ENCODE measurements around the gene KCTD2. TPM values are rescaled to one million over a fixed set of nuclear protein-coding genes. Genes with fewer than 3 reads are reported as not detected.

KCTD2 gene
- total and polyA plus RNA-seq, 4 donors: 15.1 to 22.3 (median 19.4) TPM

DNA sequence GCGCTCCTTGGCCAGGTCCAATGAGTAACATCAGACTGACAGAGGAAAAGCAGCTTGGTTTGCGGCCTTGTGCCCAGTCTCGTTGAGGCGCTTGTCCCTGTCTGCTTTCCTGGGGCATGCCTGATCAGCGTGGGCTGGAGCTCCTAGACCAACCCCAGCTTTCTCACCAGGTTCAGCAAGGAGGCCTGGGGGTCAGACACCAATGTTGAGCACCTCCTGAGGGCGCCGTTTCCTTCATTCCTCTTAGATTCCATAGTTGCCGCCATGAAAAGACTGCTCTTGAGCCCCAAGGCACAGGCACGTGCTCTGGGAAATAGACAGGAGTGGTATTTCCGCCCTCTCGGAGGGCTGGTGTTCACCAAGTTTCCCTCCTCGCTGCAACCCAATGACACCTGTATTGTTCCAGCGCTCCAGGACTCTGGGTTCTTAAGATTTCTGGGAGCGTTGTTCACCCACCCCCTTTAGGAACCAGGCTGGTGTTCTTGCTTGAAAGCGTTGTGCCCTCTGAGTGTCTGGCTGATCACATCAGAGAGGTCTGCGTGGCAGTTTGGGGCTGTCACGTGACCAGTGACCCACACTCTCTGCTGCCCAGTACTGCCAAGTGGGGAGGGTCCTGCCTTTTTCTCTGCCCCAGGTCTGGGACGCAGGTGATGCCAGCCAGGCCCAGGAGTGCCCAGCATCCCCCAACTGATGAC is 18.0 kb downstream of the KCTD2 start:
- no peaks in the 10 kb centered on the region for H3K27me3 ChIP-seq (ENCODE audit: control insufficient read depth in 3 of 3, insufficient read depth in 3 of 3, low read length in 2 of 3)
- no peak overlapping the region for H3K9ac ChIP-seq (ENCODE audit: insufficient read depth in 1 of 2, low read length in 2 of 2)
- peaks cover 0 to 41% (median 26%) of the 10 kb centered on the region in 4 donors for H3K36me3 ChIP-seq (ENCODE audit: control insufficient read depth in 4 of 4, insufficient read depth in 4 of 4, low read length in 4 of 4)
- no peak overlapping the region for H3K4me3 ChIP-seq
- ATAC-seq (ENCODE audit: insufficient read depth, low FRiP score) (no peak), DNase-seq (no peak)
- peaks cover 0 to under 1% (median 0%) of the 10 kb centered on the region in 5 donors for H3K4me1 ChIP-seq (ENCODE audit: control insufficient read depth in 5 of 5, insufficient read depth in 5 of 5, low read length in 5 of 5)
- H3K9me3 ChIP-seq (ENCODE audit: control insufficient read depth in 4 of 4, insufficient read depth in 3 of 4, low read length in 3 of 4): peaks cover 0 to 3% (median 0%) of the 10 kb centered on the region in 4 donors
- H3K27ac ChIP-seq (ENCODE audit: low read depth in 1 of 2, low read length in 1 of 2): no peak overlapping the region
- TF ChIP-seq, protein P1, sequence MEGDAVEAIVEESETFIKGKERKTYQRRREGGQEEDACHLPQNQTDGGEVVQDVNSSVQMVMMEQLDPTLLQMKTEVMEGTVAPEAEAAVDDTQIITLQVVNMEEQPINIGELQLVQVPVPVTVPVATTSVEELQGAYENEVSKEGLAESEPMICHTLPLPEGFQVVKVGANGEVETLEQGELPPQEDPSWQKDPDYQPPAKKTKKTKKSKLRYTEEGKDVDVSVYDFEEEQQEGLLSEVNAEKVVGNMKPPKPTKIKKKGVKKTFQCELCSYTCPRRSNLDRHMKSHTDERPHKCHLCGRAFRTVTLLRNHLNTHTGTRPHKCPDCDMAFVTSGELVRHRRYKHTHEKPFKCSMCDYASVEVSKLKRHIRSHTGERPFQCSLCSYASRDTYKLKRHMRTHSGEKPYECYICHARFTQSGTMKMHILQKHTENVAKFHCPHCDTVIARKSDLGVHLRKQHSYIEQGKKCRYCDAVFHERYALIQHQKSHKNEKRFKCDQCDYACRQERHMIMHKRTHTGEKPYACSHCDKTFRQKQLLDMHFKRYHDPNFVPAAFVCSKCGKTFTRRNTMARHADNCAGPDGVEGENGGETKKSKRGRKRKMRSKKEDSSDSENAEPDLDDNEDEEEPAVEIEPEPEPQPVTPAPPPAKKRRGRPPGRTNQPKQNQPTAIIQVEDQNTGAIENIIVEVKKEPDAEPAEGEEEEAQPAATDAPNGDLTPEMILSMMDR (IDR thresholded peaks at IDR 0.05; ENCODE audit: control extremely low read depth, extremely low read depth): no peak
- WGBS, 2 donors: 95 to 96% methylated on average over 18 of the region's 18 CpGs

DNA sequence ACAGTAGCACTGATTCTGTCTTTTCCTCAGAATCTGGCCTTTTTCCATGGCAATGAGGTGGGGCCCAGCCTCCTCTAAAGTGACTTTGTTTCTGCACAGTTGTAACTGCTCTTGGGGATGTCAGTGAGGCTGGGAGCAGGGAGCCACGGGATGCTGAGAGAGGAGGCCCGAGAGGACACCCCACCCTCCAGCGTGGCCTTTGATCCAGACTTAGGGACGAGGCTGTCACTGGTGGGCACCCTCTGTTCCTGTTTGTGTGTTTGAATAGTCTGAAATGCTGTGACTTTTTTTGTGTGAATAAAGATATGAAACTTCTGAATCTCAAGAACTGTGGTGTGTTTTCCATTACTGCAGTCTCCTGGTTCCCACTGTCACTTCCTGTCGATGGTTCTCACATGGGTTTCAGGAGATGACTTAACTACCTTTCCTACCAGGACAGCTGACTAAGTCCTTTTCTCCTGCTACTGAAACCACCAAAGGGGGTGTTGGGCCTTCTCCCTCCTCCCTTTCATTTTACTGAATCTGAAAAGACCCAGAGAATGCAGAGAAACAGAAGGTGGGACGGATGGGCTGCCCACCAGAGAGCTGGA is 18.6 kb downstream of the KCTD2 start:
- DNase-seq: no peak
- Histone ChIP-seq H3K9ac (ENCODE audit: insufficient read depth in 1 of 2, low read length in 2 of 2) (no peak overlapping the region), H3K27ac (ENCODE audit: low read depth in 1 of 2, low read length in 1 of 2) (no peak overlapping the region), H3K4me3 (no peak overlapping the region), H3K27me3 (ENCODE audit: control insufficient read depth in 3 of 3, insufficient read depth in 3 of 3, low read length in 2 of 3) (no peaks in the 10 kb centered on the region), H3K4me1 (ENCODE audit: control insufficient read depth in 5 of 5, insufficient read depth in 5 of 5, low read length in 5 of 5) (no peaks in the 10 kb centered on the region), H3K36me3 (ENCODE audit: control insufficient read depth in 4 of 4, insufficient read depth in 4 of 4, low read length in 4 of 4) (peaks cover 0 to 38% (median 26%) of the 10 kb centered on the region in 4 donors), H3K9me3 (ENCODE audit: control insufficient read depth in 4 of 4, insufficient read depth in 3 of 4, low read length in 3 of 4) (peaks cover 0 to 3% (median 0%) of the 10 kb centered on the region in 4 donors)
- ATAC-seq (ENCODE audit: insufficient read depth, low FRiP score): no peak
- TF ChIP-seq, protein P1 (IDR thresholded peaks at IDR 0.05; ENCODE audit: control extremely low read depth, extremely low read depth): no peak
- WGBS, 2 donors: 75 to 80% methylated on average over 6 of the region's 6 CpGs

DNA sequence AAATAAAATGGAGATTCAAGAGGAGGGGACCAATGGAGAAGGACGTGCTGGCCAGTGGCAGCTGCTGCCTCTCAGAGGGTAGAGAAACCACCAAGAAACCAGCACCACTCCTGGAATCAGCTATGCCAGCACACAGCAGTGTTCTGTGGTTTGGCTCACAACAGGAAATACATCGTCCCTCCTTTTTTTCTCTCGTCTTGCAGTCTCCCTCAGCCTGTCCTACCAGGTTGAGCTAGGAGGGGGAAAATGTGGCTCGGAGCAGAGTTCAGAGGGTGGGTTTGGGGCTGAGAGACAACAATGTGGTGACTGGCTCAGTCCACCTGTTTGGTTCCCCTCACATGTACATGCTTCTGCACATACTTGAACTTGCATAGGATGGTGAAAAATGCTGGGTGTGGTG is 20.8 kb downstream of the KCTD2 start:
- DNase-seq (no peak), ATAC-seq (ENCODE audit: insufficient read depth, low FRiP score) (no peak)
- peaks cover 0 to 1% (median 0%) of the 10 kb centered on the region in 4 donors for H3K9me3 ChIP-seq (ENCODE audit: control insufficient read depth in 4 of 4, insufficient read depth in 3 of 4, low read length in 3 of 4)
- H3K4me3 ChIP-seq: no peak overlapping the region
- no peaks in the 10 kb centered on the region for H3K27me3 ChIP-seq (ENCODE audit: control insufficient read depth in 3 of 3, insufficient read depth in 3 of 3, low read length in 2 of 3)
- WGBS, 2 donors: 30 to 45% methylated on average over 4 of the region's 4 CpGs
- H3K9ac ChIP-seq (ENCODE audit: insufficient read depth in 1 of 2, low read length in 2 of 2): no peak overlapping the region
- TF ChIP-seq, protein P1 (IDR thresholded peaks at IDR 0.05; ENCODE audit: control extremely low read depth, extremely low read depth): no peak
- H3K36me3 ChIP-seq (ENCODE audit: control insufficient read depth in 4 of 4, insufficient read depth in 4 of 4, low read length in 4 of 4): peaks cover 0 to 26% (median 16%) of the 10 kb centered on the region in 4 donors
- no peaks in the 10 kb centered on the region for H3K4me1 ChIP-seq (ENCODE audit: control insufficient read depth in 5 of 5, insufficient read depth in 5 of 5, low read length in 5 of 5)
- H3K27ac ChIP-seq (ENCODE audit: low read depth in 1 of 2, low read length in 1 of 2): no peak overlapping the region

Data from lung (tissue), 12 donors.